GM18526 (cell line): Measurements from ENCODE around the gene PTER.
A peak's percentile ranks its signal among the peaks of the same experiment; 100 is the strongest.

Experiments used
- POLR2A ChIP-seq: IDR thresholded peaks from 3 replicates; pipeline ENCODE4 v1.6.1; 2011; ENCODE audit not compliant: insufficient read length; ENCODE audit errors: extremely low read depth

PTER gene

GRCh38 chr10:16436758-16437539 lies at the start of gene PTER:
Gene PTER, plus strand, starts transcription at chr10:16437010. Its CDS starts 47,375 bp downstream, at chr10:16484385.
- peak; percentile 78 for TF ChIP-seq POLR2A

GRCh38 chr10:16392531-16393069 lies 44.2 kb upstream of the PTER start:
- no peak for TF ChIP-seq POLR2A

- no peak for TF ChIP-seq POLR2A
These were observed 43.4 kb upstream of the PTER start for GRCh38 chr10:16393271-16393858.

GRCh38 chr10:16401416-16401815 lies 35.4 kb upstream of the PTER start:
- TF ChIP-seq POLR2A: no peak

- no peak for TF ChIP-seq POLR2A
These were observed 28.4 kb upstream of the PTER start for GRCh38 chr10:16408379-16408778.

GRCh38 chr10:16417341-16417740 lies 19.5 kb upstream of the PTER start:
- no peak for TF ChIP-seq POLR2A

- no peak for TF ChIP-seq POLR2A
These were observed 13.2 kb upstream of the PTER start for GRCh38 chr10:16423599-16423998.

- no peak for TF ChIP-seq POLR2A
These were observed 11.4 kb upstream of the PTER start for GRCh38 chr10:16425449-16425848.

GRCh38 chr10:16429539-16429938 lies 7.3 kb upstream of the PTER start:
- no peak for TF ChIP-seq POLR2A

GRCh38 chr10:16436367-16436757 lies 448 bp upstream of the PTER start:
- TF ChIP-seq POLR2A: no peak

GRCh38 chr10:16437540-16437894 lies 707 bp downstream of the PTER start:
- TF ChIP-seq POLR2A: no peak

GRCh38 chr10:16439295-16439694 lies 2.5 kb downstream of the PTER start:
- no peak for TF ChIP-seq POLR2A

GRCh38 chr10:16440396-16441133 lies 3.8 kb downstream of the PTER start:
- no peak for TF ChIP-seq POLR2A

- no peak for TF ChIP-seq POLR2A
These were observed 4.5 kb downstream of the PTER start for GRCh38 chr10:16441173-16441840.

- no peak for TF ChIP-seq POLR2A
These were observed 6.1 kb downstream of the PTER start for GRCh38 chr10:16442914-16443313.

- no peak for TF ChIP-seq POLR2A
These were observed 9.1 kb downstream of the PTER start for GRCh38 chr10:16445770-16446469.
